ENCODE data around the gene DSE.

Gene DSE

DNA sequence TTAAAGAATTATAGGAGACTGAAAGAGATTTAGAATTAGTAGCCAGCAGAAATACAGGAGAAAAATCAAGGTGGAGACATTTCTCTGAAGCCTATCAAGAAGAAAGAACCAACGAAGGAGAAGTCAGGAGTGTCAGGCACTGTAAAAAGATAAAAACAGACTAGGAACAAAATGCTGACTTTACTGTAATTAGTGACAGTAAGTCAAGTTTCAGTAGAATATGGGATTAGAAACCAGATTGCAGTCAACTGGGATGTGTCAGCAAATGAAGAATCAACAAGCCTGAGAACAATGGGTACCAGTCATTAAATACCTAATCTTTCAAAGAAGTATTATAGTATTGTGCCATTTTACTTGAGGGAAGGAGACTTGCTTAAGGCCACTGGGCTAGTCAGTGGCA lies 112.0 kb downstream of the DSE start:
- Histone ChIP-seq H3K4me3 (ENCODE audit: insufficient read depth, low read depth, low read length, poor library complexity, severe bottlenecking) (no peak overlapping the region), H3K4me1 (ENCODE audit: control insufficient read depth, insufficient read depth, low read length, poor library complexity, severe bottlenecking) (no peaks in the 10 kb centered on the region), H3K9me3 (ENCODE audit: control insufficient read depth, low read length) (no peaks in the 10 kb centered on the region), H3K27ac (ENCODE audit: insufficient read depth, low read length, poor library complexity, severe bottlenecking) (no peak overlapping the region), H3K36me3 (ENCODE audit: control insufficient read depth, insufficient read depth, low read length) (no peaks in the 10 kb centered on the region), H3K27me3 (replicated peaks; ENCODE audit: control insufficient read depth, insufficient read depth, low read length, poor library complexity, severe bottlenecking) (no peaks in the 10 kb centered on the region)
- no peak for DNase-seq

DNA sequence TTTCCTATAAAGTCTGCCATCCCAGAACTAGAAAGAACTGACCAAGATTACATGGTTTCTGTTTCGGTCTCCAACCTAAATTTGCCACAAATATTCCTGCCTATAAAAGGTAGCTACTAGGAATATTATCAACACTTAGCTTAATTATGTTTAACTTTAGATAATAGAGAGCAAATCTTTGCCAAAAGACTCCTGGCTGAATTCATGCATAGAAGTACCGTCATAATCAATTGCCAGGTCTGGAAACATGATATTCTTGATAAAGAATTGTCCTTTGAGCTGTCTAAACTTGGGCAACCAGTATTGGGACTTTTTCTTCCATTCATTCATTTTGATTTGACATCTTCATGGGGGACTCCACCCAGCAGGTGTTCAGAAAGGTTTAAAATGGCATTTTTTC lies 112.9 kb downstream of the DSE start:
- Histone ChIP-seq H3K4me3 (ENCODE audit: insufficient read depth, low read depth, low read length, poor library complexity, severe bottlenecking) (no peak overlapping the region), H3K9me3 (ENCODE audit: control insufficient read depth, low read length) (no peaks in the 10 kb centered on the region), H3K27ac (ENCODE audit: insufficient read depth, low read length, poor library complexity, severe bottlenecking) (no peak overlapping the region), H3K36me3 (ENCODE audit: control insufficient read depth, insufficient read depth, low read length) (no peaks in the 10 kb centered on the region), H3K4me1 (ENCODE audit: control insufficient read depth, insufficient read depth, low read length, poor library complexity, severe bottlenecking) (no peaks in the 10 kb centered on the region), H3K27me3 (replicated peaks; ENCODE audit: control insufficient read depth, insufficient read depth, low read length, poor library complexity, severe bottlenecking) (no peaks in the 10 kb centered on the region)
- no peak for DNase-seq

DNA sequence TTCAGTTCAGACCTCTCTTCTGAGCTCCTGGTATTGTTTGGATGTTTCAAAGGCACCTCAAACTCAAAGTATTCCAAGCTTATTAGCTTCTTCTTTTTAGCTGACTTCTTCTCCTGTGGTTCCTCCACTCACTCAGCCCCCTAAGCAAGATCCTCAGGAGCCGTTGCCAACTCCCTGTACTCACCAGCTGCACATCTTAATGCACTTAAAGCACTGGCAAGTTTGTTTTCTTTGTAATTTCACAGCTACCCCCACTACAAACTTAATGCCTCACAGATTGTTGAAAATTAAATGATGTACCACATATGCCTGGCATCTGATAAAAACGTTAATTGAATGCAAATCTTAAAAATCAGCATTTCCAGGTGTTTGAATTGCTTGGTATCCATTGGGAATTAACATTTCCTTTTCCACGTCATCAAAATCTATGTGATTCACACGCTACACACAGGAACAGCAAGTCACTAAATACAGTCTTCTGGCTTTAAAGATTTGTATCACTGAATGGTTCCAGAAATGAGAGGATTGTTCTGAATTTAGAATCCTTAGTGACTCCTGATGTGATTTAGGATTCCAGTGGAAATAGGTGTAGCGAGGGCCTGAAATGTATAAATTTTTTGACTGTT lies 114.9 kb downstream of the DSE start:
- no peak overlapping the region for H3K27ac ChIP-seq (ENCODE audit: insufficient read depth, low read length, poor library complexity, severe bottlenecking)
- H3K4me3 ChIP-seq (ENCODE audit: insufficient read depth, low read depth, low read length, poor library complexity, severe bottlenecking), result no peak overlapping the region
- no peak for DNase-seq
- no peaks in the 10 kb centered on the region for H3K4me1 ChIP-seq (ENCODE audit: control insufficient read depth, insufficient read depth, low read length, poor library complexity, severe bottlenecking)
- no peaks in the 10 kb centered on the region for H3K9me3 ChIP-seq (ENCODE audit: control insufficient read depth, low read length)
- H3K36me3 ChIP-seq (ENCODE audit: control insufficient read depth, insufficient read depth, low read length), result no peaks in the 10 kb centered on the region
- H3K27me3 ChIP-seq (replicated peaks; ENCODE audit: control insufficient read depth, insufficient read depth, low read length, poor library complexity, severe bottlenecking), result no peaks in the 10 kb centered on the region

DNA sequence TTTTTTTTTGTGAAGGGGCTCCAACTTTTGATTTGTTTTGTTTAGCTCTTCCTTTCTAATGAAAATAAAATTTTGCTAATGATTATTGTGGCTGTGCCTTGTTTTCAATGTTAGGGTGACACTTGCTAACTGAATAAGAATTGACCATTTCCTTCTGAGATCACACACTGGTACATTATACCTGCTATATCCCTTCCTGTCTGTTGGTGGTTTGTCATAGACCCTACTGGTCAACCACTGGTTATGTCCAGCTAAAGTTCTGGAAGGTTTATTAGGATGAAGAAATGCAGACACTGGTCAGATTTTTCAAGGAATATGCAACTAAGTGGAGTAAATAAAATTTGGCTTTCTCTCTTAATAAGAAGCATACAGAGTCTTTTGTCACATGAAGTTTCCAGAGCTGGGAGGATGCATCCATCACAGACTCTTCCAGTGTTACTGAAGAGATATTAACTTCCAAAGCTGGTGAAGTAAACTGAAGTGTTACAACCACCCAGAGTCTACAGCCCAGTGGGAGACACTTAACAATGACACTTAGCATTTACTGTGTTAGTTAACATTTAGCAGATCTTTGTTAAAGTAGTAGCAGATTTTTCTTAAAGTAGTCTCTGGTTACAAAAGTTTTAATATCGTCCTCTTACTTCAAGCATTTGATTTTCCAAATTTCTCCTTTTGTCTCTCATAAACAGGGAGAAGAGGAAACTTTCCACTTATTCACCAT lies 121.0 kb downstream of the DSE start:
- H3K9me3 ChIP-seq (ENCODE audit: control insufficient read depth, low read length), result no peaks in the 10 kb centered on the region
- H3K27me3 ChIP-seq (replicated peaks; ENCODE audit: control insufficient read depth, insufficient read depth, low read length, poor library complexity, severe bottlenecking), result no peaks in the 10 kb centered on the region
- no peaks in the 10 kb centered on the region for H3K36me3 ChIP-seq (ENCODE audit: control insufficient read depth, insufficient read depth, low read length)
- no peaks in the 10 kb centered on the region for H3K4me1 ChIP-seq (ENCODE audit: control insufficient read depth, insufficient read depth, low read length, poor library complexity, severe bottlenecking)
- no peak for DNase-seq
- H3K27ac ChIP-seq (ENCODE audit: insufficient read depth, low read length, poor library complexity, severe bottlenecking), result no peak overlapping the region
- H3K4me3 ChIP-seq (ENCODE audit: insufficient read depth, low read depth, low read length, poor library complexity, severe bottlenecking), result no peak overlapping the region

DNA sequence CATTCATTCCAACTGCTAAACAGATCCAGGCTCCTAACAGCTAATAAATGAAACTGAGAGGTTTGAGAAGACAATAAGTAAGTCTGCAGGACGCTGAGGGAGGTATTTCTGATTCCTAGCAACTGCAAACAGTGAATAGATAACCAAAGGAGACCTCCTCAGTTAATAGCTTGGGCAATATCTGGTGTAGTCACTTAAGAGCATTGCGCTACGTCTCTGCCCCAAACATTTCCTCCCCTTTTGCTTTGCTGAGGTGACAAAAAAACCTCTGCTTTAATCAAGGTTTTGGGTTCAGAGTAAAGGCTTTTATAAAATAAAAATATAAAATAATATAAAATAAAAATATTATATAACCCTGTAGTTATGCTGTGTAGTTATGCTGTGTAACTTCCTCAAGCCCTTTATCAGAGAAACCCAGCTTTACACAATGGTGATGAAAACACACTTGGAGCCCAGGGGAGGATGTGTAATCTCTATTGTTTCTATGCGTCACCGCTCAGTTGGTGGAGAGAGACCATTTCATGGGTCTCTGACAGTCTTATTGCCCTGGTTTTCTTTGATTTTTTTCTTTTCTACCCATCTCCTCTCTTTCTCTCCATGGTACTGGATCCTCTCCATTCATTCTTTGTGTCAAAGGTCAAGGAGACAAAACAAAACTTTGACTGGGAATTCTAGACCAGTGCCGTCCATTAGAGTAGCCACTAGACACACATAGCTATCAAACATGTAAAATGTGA lies 121.8 kb downstream of the DSE start:
- DNase-seq, result no peak
- no peaks in the 10 kb centered on the region for H3K27me3 ChIP-seq (replicated peaks; ENCODE audit: control insufficient read depth, insufficient read depth, low read length, poor library complexity, severe bottlenecking)
- H3K36me3 ChIP-seq (ENCODE audit: control insufficient read depth, insufficient read depth, low read length), result no peaks in the 10 kb centered on the region
- H3K4me3 ChIP-seq (ENCODE audit: insufficient read depth, low read depth, low read length, poor library complexity, severe bottlenecking), result no peak overlapping the region
- no peaks in the 10 kb centered on the region for H3K9me3 ChIP-seq (ENCODE audit: control insufficient read depth, low read length)
- no peak overlapping the region for H3K27ac ChIP-seq (ENCODE audit: insufficient read depth, low read length, poor library complexity, severe bottlenecking)
- no peaks in the 10 kb centered on the region for H3K4me1 ChIP-seq (ENCODE audit: control insufficient read depth, insufficient read depth, low read length, poor library complexity, severe bottlenecking)

All from effector memory CD4-positive, alpha-beta T cell (primary cell).